ENCODE measurements around the gene KRIT1.
A peak's percentile ranks its signal among the peaks of the same experiment; 100 is the strongest.

Gene KRIT1
- 16.3 to 79.5 (median 22.0) reads per million in 9 experiments for total RNA-seq

DNA sequence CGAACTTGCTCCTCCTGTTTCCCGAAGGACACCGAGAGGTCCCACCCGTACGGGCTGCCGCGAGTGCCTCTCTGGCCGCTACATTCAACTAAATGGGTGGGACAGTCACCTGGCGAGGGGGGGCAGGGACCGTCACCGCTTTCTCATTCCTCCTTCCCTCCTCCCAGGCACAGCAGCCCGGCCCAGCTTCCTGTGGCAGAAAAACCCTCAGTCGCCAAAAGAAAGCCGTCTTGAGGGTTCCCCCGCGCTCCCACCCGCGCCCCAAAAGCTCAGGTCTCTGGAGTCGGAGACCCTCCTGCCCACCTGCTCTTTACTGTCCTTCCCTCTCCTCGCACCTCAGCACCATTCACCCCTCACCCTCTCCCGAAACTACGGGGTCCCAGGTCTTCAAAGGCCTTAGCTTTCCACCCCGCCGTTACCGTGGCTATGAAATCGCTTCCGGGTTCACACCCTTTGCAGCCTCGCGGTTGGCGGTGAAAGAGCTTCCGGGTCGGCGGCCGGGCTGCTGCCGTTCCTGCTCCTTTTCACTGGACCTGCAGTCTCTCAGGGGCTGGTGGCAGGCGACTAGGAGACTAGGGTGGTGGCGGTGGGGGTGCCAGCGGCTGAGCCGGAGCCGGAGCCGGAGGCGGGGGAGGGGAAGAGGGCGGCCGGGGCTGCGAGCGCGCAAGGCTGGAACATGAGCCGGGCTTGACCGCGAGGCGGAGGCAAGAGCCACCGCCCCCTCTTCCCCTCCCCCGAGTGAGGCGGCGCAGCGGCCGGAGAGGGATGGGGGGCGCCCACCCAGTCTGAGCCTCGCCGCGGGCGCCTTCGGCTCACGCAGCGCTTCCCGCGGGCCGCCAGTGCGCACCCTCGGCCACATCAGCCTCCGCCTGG is at the start of gene KRIT1, which contains the start of gene ANKIB1:
TSS of gene KRIT1 (minus strand) at position 428 of the 873 bp plus-strand sequence. CDS start 3,779 bp downstream, outside the sequence.
TSS of gene ANKIB1 (plus strand) at position 488 of the 873 bp plus-strand sequence. CDS start 49,005 bp downstream, outside the sequence.
- no peaks in the 10 kb centered on the region for H3K27me3 Mint-ChIP-seq
- peaks cover 17% of the 10 kb centered on the region for H3K36me3 Mint-ChIP-seq (ENCODE audit: insufficient read depth)
- DNase-seq, result peak; percentile 80 to 83 (median 81)
- peak; percentile 79 for ATAC-seq (replicated peaks)
- peak within 1 kb of the TSS; percentile 100 for H3K27ac Mint-ChIP-seq
- H3K9me3 Mint-ChIP-seq, result no peaks in the 10 kb centered on the region
- H3K4me3 Mint-ChIP-seq, result peak within 1 kb of the TSS; percentile 99 to 100
- peaks cover 32 to 49% of the 10 kb centered on the region in 2 donors for H3K4me1 Mint-ChIP-seq (ENCODE audit: low read depth in 2 of 2)

DNA sequence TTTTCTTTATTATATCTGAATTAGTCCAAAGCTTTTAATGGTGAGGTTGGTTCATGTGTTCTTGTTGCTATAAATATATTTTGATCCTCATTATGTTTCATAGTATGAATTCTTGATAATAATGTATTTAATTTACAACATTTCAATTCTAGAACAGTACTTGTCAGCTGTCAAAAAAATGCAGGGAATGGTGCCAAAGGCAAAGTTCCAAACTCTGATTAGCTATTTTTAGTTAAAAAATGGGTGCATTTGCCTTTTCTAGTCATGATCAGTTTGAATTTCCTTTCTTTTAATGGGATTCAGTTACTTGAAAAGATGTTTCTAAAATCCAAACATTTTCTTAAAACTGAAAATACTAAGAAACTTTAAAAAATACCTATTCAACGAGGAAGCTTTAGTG is 49.7 kb upstream of the KRIT1 start:
- Mint-ChIP-seq H3K4me3 (no peak overlapping the region), H3K9me3 (no peaks in the 10 kb centered on the region), H3K4me1 (ENCODE audit: low read depth in 2 of 2) (peaks cover 10 to 18% of the 10 kb centered on the region in 2 donors), H3K27ac (no peak overlapping the region), H3K36me3 (ENCODE audit: insufficient read depth) (peaks cover 5% of the 10 kb centered on the region), H3K27me3 (no peaks in the 10 kb centered on the region)
- no peak for ATAC-seq (replicated peaks)
- no peak for DNase-seq

DNA sequence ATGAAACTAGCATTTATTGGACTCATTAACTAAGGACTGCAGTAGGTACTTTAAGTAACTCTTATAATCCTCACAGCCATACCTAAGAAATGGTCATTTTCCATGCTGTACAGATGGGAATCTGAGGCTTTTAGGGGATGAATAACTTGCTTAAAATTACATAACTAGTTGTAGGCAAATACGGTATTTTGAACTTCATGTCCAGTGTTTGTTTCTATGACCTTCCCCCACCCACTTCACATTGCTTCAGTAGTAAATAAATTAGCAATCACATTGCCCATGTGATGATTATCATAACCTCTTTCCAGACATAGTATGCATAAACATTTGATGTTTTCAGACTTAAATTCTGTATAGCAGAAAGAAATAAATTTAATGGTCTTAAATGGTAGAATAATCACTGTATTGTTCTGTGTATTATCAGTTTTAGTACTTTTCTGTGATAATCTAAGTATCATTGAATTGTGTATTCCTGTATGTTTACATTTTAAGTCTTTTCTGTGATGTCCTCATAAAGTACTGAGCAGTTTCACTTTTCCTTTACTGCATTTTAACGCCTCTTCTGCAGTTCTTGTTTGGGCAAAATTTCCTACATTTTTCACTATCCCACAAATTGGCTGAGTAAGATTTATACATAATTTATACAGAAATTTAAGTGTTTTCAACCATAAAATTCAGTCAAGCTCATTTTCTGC is 48.3 kb upstream of the KRIT1 start:
- H3K27me3 Mint-ChIP-seq, result no peaks in the 10 kb centered on the region
- H3K4me1 Mint-ChIP-seq (ENCODE audit: low read depth in 2 of 2), result peaks cover 10 to 26% of the 10 kb centered on the region in 2 donors
- peak overlapping the region in 1 of 2 donors; percentile 44 for H3K27ac Mint-ChIP-seq
- H3K9me3 Mint-ChIP-seq, result no peaks in the 10 kb centered on the region
- ATAC-seq (replicated peaks), result no peak
- no peak overlapping the region for H3K4me3 Mint-ChIP-seq
- H3K36me3 Mint-ChIP-seq (ENCODE audit: insufficient read depth), result peaks cover 5% of the 10 kb centered on the region
- no peak for DNase-seq

DNA sequence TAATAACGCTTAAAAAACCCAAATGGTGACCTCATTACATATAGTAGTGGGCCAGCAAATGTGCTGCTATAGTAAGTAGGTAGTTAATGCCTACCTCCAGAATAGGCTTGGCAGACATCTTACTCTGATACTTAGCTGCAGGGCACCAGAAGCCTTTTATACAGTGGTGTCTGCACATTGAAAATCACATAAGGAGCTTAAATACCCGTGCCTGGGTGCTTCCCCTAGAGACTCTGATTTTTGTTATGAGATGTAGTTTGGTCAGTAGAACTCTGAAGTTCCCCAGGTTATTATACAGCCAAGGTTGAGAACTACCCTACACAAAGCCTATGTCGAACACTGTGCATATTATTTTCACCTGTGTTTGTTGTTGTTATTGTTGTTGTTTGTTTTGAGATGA is 47.3 kb upstream of the KRIT1 start:
- peaks cover 5% of the 10 kb centered on the region for H3K36me3 Mint-ChIP-seq (ENCODE audit: insufficient read depth)
- no peaks in the 10 kb centered on the region for H3K27me3 Mint-ChIP-seq
- no peak overlapping the region for H3K4me3 Mint-ChIP-seq
- H3K9me3 Mint-ChIP-seq, result no peaks in the 10 kb centered on the region
- ATAC-seq (replicated peaks) (no peak), DNase-seq (no peak)
- peaks cover 10 to 28% of the 10 kb centered on the region in 2 donors for H3K4me1 Mint-ChIP-seq (ENCODE audit: low read depth in 2 of 2)
- peak overlapping the region in 1 of 2 donors; percentile 44 for H3K27ac Mint-ChIP-seq

DNA sequence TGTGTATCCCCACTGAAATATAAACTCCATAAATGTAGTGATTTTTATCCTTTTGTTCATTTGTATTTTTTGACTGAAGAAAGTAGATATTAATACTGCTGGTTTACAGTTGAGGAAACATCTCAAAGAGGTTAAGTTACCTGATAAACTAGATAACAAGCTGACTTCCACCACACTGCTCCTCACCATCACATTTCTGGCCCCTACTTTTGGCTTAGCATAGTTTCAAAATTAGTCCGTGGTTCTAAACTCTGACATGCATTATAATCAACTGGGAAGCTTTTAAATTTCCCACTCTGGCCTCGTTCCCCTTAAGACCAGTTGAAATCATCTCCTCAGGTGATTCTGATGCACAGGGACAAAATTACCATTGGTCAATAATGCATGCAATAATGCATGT is 43.6 kb upstream of the KRIT1 start:
- Mint-ChIP-seq H3K9me3 (no peaks in the 10 kb centered on the region), H3K4me3 (no peak overlapping the region), H3K36me3 (ENCODE audit: insufficient read depth) (no peaks in the 10 kb centered on the region), H3K27ac (peak overlapping the region in 1 of 2 donors; percentile 13), H3K27me3 (no peaks in the 10 kb centered on the region), H3K4me1 (ENCODE audit: low read depth in 2 of 2) (peaks cover 16 to 41% of the 10 kb centered on the region in 2 donors)
- DNase-seq, result no peak
- ATAC-seq (replicated peaks), result no peak

DNA sequence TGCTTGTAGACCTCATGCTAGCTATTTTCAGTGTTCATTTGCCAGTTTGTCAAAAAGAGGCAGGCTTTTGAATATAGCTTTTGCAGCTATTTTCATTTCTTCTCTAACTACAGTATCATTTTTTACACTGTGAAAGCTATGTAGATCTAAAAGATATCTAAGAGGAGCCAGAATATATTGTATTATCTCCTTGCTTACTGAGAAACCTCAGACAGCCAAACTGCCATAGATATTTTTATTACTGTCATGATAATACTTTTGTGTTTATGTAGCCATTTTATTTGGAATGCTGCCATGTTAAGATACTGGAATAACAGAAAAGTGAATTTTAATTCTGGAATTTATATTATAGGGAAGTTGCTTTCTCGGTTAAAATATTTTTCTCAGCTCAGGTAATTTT is 37.2 kb upstream of the KRIT1 start:
- H3K4me1 Mint-ChIP-seq (ENCODE audit: low read depth in 2 of 2), result peaks cover 13 to 18% of the 10 kb centered on the region in 2 donors
- H3K9me3 Mint-ChIP-seq, result no peaks in the 10 kb centered on the region
- no peak for DNase-seq
- H3K27ac Mint-ChIP-seq, result no peak overlapping the region
- H3K4me3 Mint-ChIP-seq, result no peak overlapping the region
- no peak for ATAC-seq (replicated peaks)
- H3K36me3 Mint-ChIP-seq (ENCODE audit: insufficient read depth), result peaks cover 4% of the 10 kb centered on the region
- no peaks in the 10 kb centered on the region for H3K27me3 Mint-ChIP-seq

DNA sequence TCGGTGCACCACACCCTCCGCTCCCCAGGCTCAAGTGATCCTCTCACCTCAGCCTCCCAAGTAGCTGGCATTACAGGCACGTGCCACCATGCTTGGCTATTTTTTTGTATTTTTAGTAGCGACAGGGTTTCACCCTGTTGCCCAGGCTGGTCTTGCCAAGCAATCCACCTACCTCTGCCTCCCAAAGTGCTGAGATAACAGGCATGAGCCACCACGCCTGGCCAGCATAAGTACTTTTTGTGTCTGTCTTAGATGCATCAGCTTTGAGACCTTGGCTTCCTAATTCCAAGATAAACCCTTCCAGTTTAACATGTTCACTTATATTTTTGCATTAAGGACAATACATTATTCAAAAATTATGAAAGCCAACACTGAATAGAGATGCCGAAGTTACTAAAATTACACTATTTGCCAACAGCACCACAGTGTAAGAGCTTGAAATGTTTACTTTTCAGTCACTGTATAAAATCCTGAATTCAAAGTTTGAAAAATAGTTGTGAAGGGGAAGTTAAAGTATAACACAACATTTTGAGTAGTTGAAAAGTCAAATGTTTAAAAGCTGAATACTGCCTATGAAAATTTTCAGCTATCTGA is 36.6 kb upstream of the KRIT1 start:
- Mint-ChIP-seq H3K4me1 (ENCODE audit: low read depth in 2 of 2) (peaks cover 13 to 16% of the 10 kb centered on the region in 2 donors), H3K4me3 (no peak overlapping the region), H3K9me3 (no peaks in the 10 kb centered on the region), H3K27ac (peak overlapping the region in 1 of 2 donors; percentile 53), H3K36me3 (ENCODE audit: insufficient read depth) (peaks cover 4% of the 10 kb centered on the region), H3K27me3 (no peaks in the 10 kb centered on the region)
- DNase-seq (no peak), ATAC-seq (replicated peaks) (no peak)

DNA sequence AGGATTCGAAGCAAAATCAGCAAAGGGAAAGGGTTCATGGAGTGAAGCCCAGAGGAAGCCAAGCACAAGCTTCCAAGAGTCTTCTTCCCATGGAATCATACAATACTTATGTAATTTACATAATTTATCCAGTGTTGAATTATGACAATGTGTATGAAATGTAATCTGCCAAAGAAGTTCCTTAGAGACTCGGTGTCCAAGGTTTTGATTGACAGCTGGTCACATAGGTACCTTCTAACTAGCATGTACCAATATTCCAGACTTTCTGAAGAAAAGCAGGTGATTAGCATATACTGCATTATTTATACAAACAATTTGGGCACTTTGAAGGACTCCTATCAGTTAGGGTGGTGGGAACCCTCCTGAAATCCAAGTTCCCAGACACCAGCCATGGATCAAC is 35.3 kb upstream of the KRIT1 start:
- DNase-seq (no peak), ATAC-seq (replicated peaks) (no peak)
- H3K4me3 Mint-ChIP-seq, result no peak overlapping the region
- peaks cover 4% of the 10 kb centered on the region for H3K36me3 Mint-ChIP-seq (ENCODE audit: insufficient read depth)
- H3K27ac Mint-ChIP-seq, result no peak overlapping the region
- no peaks in the 10 kb centered on the region for H3K9me3 Mint-ChIP-seq
- no peaks in the 10 kb centered on the region for H3K27me3 Mint-ChIP-seq
- peaks cover 13 to 15% of the 10 kb centered on the region in 2 donors for H3K4me1 Mint-ChIP-seq (ENCODE audit: low read depth in 2 of 2)

DNA sequence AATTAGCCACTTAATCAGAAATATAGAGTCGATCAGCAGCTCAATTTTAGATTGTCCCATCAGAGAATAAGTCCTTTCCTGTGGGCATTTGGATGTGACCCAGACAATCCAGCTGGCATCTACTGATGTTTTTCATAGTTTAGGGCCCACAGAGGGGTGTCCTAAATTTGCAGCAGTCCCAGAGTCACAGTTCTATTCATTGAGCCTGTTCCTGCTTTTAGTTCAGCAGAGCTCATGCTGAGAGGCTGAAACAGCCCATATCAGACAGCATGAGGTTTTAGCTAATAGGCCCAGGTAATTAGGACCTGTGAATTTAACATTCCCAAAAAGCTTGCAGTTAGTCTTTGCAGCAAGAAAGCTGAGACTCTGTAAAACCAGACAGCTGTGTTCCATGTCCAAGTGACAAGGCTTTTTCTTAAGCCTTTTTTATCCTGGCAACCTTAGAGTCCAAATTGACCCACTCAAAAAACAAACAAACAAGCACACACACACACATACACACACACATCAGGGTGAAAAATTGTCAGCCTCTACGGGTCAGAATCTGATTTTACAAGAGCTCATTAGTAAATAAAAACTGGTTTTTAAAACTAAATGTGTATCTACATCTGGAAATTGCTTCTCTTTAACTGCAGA is 33.8 kb upstream of the KRIT1 start:
- ATAC-seq (replicated peaks) (no peak), DNase-seq (no peak)
- Mint-ChIP-seq H3K27me3 (no peaks in the 10 kb centered on the region), H3K4me1 (ENCODE audit: low read depth in 2 of 2) (peaks cover 13 to 17% of the 10 kb centered on the region in 2 donors), H3K27ac (peak overlapping the region in 1 of 2 donors; percentile 75), H3K9me3 (no peaks in the 10 kb centered on the region), H3K4me3 (no peak overlapping the region), H3K36me3 (ENCODE audit: insufficient read depth) (peaks cover 4% of the 10 kb centered on the region)

DNA sequence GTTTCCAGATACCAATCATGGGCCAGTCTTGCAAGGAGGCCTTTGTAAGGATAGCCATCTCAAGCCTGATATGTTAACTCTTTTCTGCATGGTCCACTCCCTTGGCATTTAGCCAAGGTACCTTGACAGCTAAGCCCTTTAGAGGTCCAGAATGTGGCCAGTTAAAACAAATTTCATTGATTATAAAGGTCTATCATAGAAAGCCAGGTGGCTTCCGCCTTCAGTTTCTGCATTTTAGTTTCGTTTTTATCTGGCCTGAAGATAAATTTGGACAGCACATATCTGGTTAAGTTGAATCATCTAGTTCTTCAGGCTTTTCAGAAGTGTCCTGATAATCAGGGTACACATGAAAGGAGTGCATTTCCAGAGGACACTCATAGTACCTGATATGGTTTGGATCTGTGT is 30.7 kb upstream of the KRIT1 start:
- Mint-ChIP-seq H3K9me3 (no peaks in the 10 kb centered on the region), H3K27ac (peak overlapping the region in 1 of 2 donors; percentile 24), H3K4me1 (ENCODE audit: low read depth in 2 of 2) (peaks cover 10 to 24% of the 10 kb centered on the region in 2 donors), H3K36me3 (ENCODE audit: insufficient read depth) (peaks cover 6% of the 10 kb centered on the region), H3K27me3 (no peaks in the 10 kb centered on the region), H3K4me3 (no peak overlapping the region)
- ATAC-seq (replicated peaks) (no peak), DNase-seq (no peak)

DNA sequence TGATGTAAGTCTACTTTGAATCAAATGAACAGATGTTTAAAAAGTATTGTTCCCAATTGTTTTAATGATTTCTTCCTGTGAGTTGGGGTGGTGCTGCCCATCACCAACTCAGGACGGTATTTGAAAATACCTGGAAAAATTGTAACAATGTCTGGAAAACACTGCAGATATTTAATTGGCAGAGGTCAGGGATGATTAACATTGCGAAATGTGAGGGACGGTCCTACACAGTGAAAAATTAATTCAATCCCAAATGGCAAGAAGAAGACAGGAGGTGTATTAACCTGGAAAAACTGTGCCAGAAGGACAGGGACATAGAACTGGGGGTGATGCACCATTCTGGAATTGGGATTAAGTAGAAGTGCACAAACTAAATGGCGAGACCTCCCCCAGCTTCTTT is 29.6 kb upstream of the KRIT1 start:
- Mint-ChIP-seq H3K4me3 (no peak overlapping the region), H3K4me1 (ENCODE audit: low read depth in 2 of 2) (peaks cover 8 to 25% of the 10 kb centered on the region in 2 donors), H3K27me3 (no peaks in the 10 kb centered on the region), H3K27ac (no peak overlapping the region), H3K9me3 (no peaks in the 10 kb centered on the region), H3K36me3 (ENCODE audit: insufficient read depth) (peaks cover 6% of the 10 kb centered on the region)
- no peak for DNase-seq
- ATAC-seq (replicated peaks), result no peak

DNA sequence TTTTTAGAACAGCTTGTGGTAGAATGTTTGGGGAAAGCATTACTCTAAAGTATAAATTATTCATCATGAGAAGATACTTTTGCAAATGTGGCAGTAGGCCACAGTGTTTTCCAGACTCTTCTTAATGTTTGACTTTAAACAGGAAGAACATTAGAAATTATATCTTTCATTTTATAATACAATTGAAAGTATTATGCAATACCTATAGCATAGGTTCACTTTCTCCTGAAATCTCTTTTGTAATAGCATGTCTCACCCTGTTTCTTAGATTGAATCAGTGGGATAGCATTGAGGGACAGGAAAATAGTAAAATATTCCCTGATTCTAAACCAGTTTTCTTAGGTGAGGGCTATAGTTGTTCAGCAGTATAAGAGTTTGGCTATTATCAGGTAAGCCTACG is 23.2 kb upstream of the KRIT1 start:
- no peaks in the 10 kb centered on the region for H3K27me3 Mint-ChIP-seq
- peaks cover under 1 to 16% of the 10 kb centered on the region in 2 donors for H3K4me1 Mint-ChIP-seq (ENCODE audit: low read depth in 2 of 2)
- no peak for DNase-seq
- H3K27ac Mint-ChIP-seq, result no peak overlapping the region
- H3K36me3 Mint-ChIP-seq (ENCODE audit: insufficient read depth), result peaks cover 1% of the 10 kb centered on the region
- no peaks in the 10 kb centered on the region for H3K9me3 Mint-ChIP-seq
- ATAC-seq (replicated peaks), result no peak
- H3K4me3 Mint-ChIP-seq, result no peak overlapping the region

All from effector memory CD8-positive, alpha-beta T cell (primary cell).